Measurements from ENCODE around the gene ELP4.
"Not testable (repeated sequence)": the region's sequence is repeated elsewhere in the genome, so short reads cannot be mapped to it uniquely, and the experiment has no call there.

ELP4 gene, protein sequence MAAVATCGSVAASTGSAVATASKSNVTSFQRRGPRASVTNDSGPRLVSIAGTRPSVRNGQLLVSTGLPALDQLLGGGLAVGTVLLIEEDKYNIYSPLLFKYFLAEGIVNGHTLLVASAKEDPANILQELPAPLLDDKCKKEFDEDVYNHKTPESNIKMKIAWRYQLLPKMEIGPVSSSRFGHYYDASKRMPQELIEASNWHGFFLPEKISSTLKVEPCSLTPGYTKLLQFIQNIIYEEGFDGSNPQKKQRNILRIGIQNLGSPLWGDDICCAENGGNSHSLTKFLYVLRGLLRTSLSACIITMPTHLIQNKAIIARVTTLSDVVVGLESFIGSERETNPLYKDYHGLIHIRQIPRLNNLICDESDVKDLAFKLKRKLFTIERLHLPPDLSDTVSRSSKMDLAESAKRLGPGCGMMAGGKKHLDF

GRCh38 chr11:31509429-31510345 is at the start of gene ELP4, which contains the start of gene IMMP1L:
Gene ELP4 (plus strand): TSS chr11:31509767. CDS start chr11:31509785, 18 bp downstream.
Gene IMMP1L (minus strand): TSS chr11:31509622. CDS start chr11:31463276, 46,346 bp downstream.
- DNase-seq (ENCODE audit: low read depth in 2 of 2): peak; percentile 91 to 93

GRCh38 chr11:31464436-31464835 is 45.1 kb upstream of the ELP4 start:
- no peak for DNase-seq (ENCODE audit: low read depth in 2 of 2)

GRCh38 chr11:31474083-31474482 is 35.5 kb upstream of the ELP4 start:
- no peak for DNase-seq (ENCODE audit: low read depth in 2 of 2)

DNA sequence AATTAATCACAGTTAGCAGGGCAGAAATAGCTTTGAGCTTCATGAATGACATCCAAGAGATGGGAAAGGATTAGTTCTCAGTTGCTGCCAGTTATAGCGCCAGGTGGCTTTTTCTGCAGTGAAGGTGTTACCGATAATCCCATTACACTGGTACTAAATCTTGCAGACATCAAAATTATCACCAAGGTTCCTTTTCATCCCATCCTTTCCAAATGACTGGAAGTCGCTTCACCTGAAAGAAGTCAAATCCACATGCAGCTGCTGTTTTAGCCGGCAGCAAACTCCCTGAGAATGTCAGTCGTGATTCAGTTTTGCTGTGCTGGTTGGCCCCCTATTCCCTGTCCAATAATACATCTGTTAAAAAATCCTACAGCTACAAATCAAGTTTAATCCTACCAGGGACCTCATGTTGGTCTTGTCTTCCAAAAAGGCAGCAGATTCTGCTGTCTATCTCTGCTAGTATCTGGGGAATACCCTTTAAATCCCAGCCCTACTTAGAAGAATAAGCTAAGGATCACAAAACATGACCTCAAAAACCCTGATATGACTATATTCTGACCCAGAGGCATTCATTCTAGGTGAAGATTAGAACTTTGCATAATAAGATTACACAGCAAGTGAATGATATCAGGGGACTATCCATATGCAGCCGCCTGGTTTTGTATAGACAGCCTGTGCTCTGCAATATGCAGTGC is 31.9 kb upstream of the ELP4 start:
- no peak for DNase-seq (ENCODE audit: low read depth in 2 of 2)

DNA sequence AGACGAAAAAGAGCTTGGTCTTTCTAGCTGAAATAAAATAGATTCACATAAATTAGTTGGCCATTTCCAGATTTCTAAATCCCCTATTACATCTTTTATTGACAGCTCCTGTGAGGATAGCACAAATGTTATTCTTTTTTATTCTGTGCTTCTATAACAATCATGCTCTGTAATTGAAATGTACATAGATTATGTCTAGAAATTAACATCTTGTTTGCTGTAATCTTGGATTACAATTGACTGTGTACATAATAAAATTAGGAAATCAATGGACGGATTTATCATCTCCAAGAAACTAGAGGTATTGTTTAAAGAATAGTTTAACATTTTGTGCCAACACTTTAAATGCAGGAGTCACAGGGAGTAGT is 31.4 kb upstream of the ELP4 start:
- no peak for DNase-seq (ENCODE audit: low read depth in 2 of 2)

DNA sequence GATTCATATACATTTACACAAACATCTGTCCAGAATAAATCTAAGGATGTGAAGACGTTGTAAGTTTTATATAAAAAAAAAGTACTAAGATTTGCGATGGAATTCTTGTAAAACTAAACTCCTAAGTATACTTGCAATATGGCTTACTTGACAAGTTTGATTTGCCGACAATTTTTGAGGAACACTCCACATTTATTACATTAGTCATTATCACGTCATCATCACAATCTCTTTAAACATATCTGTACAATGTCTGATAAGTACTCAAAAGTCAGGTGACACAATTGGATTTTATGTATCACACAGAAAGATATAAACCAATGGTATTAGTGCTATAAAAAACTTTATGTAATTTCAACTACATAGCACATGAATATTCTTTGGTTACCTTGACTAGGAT is 30.5 kb upstream of the ELP4 start:
- DNase-seq (ENCODE audit: low read depth in 2 of 2): no peak

DNA sequence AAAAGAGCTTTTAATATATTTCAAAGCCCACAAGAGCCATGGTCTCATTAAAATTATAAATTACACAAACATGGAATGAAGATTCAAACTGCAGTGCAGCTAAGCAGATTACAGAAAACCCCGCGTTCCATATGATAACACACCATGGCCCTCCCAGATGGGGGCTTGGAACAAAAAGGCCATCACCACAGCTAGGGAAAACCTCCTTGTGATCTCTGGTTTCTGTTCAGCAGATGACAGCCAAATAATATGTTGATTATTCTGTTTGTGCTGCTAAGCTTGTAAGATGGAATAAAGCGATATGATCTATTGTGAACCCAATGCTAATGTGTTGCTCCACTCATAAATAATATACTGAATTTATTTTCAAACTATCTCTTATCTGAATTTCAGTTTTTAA is 28.6 kb upstream of the ELP4 start:
- DNase-seq (ENCODE audit: low read depth in 2 of 2): no peak

- no peak for DNase-seq (ENCODE audit: low read depth in 2 of 2)
Observed at GRCh38 chr11:31484497-31484896, 25.1 kb upstream of the ELP4 start.

- DNase-seq (ENCODE audit: low read depth in 2 of 2): no peak
Observed at GRCh38 chr11:31487848-31488247, 21.7 kb upstream of the ELP4 start.

DNA sequence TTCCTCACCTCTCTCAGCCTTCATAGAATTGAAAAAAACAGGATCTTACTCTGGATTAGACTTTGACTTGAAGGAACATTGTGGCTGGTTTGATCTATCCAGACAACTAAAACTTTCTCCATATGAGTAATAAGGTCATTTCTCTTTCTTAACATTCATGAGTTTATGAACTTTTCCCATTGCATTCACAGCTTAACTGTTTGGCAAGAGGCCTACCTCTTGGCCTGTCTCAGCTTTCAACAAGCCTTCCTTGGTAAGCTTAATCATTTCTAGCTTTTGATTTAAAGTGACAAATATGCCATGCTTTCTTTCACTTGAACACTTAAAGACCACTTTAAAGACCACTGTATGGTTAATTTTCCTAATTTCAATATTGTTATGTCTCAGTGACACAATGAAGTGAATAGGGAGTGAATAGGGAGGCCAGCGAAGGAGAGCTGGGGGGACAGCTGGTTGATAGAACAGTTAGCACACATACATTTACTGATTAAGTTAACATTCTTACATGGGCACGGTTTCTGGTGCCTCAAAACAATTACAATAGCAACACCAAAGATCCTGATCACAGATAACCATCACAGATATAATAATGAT is 17.1 kb upstream of the ELP4 start:
- no peak for DNase-seq (ENCODE audit: low read depth in 2 of 2)

DNA sequence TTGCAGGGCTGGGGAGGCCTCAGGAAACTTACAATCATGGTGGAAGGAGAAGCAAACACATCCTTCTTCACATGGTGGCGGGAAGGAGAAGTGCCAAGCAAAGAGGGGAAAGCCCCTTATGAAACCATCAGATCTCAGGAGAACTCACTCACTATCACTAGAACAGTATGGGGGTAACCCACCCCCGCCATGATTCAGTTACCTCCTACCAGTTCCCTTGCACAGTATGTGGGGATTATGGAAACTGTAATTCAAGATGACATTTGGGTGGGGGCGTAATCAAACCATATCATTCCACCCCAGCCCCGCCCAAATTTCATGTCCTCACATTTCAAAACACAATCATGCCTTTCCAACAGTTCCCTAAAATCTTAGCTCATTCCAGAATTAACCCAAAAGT is 16.3 kb upstream of the ELP4 start:
- DNase-seq (ENCODE audit: low read depth in 2 of 2): no peak

DNA sequence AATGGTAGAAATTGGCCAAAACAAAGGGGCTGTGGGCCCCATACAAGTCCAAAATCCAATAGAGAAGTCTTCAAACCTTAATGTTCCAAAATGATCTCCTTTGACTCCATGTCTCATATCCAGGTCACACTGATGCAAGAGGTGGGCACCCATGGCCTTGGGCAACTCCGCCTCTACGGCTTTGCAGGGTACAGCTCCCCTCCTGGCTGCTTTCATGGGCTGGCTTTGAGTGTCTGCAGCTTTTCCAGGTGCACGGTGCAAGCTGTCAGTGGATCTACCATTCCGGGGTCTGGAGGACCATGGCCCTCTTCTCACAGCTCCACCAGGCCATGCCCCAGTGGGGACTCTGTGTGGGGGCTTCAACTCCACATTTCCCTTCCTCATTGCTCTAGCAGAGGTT is 15.8 kb upstream of the ELP4 start:
- not testable (repeated sequence) for DNase-seq (ENCODE audit: low read depth in 2 of 2)

DNA sequence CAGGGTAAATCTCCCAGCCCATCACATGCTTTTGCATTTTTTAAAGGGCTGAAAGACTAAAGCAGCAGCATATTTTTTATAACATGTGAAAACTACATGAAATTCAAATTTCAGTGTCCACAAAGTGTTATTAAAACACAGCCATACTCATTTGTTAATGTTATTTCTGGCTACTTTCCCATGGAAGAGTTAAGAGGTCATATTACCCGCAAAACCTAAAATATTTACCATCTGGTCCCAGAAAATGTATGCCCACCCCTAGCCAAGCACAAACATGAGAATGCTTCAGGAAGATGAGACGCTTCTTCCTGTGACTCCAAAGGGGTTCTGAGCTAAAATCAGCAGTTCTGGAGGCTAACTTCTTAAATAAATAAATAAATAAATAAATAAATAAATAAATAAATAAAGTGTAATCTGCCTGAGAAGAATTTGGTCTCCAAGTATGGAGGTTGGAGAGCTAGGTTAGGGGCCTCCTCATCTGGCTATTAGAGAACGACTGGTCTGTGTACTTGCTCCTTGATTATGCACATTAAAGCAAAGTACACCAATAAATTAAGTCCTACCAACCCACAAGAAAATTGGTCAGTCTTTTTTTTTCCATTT is 9.9 kb upstream of the ELP4 start:
- no peak for DNase-seq (ENCODE audit: low read depth in 2 of 2)

DNA sequence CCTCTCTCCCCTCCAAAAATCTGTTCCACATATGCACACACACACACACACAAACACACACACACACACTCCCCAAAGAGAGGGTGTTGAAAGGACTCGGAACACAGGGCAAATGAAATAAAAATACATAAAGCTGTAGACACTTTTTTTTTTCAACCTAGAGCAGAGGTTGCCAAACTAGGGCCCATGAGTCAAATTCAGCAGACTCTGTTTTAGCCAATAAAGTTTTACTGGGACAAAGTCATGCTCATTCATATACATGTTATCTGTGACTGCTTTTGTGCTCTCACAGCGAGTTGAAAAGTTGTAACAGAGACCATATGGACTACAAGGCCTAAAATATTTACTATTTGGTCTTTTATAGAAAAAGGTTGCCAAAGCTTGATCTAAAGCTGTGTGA is 9.0 kb upstream of the ELP4 start:
- DNase-seq (ENCODE audit: low read depth in 2 of 2): no peak

DNA sequence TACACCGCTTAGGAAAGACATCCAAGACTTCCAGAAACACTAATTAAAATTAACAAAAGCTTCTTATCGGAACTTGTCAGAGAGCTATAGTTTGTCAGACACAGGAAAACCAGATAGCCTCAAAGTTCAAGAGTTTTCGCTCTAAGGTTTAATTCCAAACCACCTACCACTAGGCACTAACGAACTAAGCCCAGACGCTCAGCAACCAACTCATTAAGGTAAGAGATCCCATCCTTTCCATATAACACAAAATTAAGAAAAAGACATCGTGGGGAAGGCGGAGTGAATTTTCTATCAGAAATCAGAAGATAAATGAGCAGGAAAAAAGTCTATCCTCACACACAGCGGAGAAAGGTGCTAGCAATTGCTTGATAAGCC is 527 bp upstream of the ELP4 start:
- DNase-seq (ENCODE audit: low read depth in 2 of 2): no peak

GRCh38 chr11:31512117-31512516 is 2.5 kb downstream of the ELP4 start:
- no peak for DNase-seq (ENCODE audit: low read depth in 2 of 2)

- DNase-seq (ENCODE audit: low read depth in 2 of 2): no peak
Observed at GRCh38 chr11:31521497-31522150, 12.1 kb downstream of the ELP4 start.

GRCh38 chr11:31529189-31529588 is 19.6 kb downstream of the ELP4 start:
- DNase-seq (ENCODE audit: low read depth in 2 of 2): no peak

DNA sequence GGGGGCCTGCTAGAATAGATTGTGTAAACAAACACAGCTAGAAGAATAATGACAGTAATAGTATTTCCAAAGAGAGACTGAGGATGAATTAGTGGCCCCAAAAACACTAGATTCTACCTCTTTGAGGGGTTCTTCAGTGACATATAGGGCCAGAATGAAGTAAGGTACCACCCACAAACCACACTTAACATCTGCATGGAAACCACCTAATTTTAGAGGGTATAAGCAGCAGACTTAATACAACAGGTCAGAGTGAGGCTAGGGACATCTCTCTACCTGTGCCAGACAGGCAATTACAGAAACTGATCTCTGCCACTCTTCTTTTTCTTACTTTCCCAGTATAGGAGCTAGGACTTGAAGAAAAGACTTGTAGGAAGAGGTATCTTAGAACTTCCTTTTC is 20.1 kb downstream of the ELP4 start:
- DNase-seq (ENCODE audit: low read depth in 2 of 2): no peak

DNA sequence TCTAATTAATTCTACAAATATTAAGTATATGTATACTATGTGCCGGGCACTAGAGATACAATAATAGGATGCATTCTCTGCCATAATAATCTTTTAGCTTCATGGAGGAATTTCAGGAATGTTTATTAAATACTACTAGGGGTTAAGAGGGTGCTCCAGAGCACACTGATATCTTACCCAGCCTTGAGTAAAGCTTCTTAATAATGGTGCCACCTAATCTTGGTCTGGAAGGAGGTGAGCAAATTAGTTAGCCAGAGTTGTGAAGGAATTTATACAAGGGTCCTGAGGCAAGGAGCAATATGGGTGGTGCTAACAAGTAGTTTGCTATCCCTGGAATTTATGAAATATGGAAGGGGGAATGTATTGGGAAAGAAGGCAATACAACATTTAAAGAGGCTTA is 21.7 kb downstream of the ELP4 start:
- no peak for DNase-seq (ENCODE audit: low read depth in 2 of 2)

DNA sequence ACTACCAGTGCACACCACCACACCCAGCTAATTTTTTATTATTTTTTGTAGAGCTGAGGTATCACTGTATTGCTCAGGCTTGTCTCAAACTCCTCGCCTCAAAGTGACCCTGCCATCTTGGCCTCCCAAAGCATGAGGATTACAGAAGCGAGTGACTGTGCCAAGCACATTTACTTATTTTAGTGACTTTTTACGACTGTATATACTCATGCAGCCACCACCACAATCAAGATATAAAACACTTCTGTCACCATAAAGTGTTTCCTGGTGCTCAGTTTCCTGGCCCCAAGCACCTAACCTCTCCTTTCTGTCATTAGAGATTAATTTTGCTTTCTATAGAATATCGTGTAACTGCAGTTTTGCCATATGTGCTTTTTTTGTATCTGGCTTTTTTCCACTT is 25.9 kb downstream of the ELP4 start:
- DNase-seq (ENCODE audit: low read depth in 2 of 2): no peak
